Fibroblast of gingiva (primary cell): ENCODE measurements around the gene DDI2.

Experiments used
- DNase-seq: peaks from one replicate; pipeline ENCODE4 v3.0.0-alpha.2; 2011; ENCODE audit warnings: low read depth

The DDI2 gene

DNA sequence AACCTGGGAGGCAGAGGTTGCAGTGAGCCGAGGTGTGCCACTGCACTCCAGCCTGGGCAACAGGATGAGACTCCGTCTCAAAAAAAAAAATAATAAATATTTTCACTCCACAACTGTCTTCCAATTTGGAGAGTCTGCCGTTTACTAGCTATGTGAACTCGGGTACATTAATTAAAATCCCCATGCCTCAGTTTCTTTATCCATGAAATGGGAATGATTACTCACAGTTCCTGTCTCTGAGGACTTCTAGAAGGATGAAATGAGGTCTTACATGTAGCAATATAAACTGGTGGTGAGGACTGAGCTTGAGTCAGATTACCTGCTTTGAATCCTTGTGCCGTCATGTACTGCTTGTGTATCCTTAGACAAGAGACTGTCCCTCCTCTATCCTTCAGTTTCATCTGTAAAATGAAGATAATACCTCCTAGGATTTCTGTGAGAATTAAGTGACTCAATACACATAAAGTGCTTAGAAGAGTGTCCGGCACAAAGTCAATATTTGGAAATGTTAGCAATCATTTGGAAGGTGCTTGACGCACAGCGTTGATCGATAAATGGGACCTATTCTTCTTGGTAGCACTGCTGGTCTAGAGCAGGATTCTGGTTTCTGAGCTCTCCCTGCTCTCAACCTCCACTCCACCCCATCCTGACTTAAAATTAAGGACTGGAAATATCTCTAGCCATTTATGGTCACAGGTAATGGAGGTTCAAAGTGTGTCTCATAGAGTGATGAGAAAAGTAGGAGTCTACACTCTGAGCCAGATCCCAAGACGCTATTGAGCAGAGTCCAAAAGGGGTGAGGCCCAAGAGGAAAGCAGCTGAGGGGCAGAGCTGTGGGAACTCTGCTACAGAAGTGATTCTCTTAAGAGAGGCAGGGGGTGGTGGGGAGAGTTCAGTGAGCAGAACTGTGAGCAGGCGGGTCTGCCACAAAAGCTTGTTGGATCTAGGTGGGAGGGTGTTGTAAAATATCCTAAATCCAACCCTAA is 11.6 kb upstream of the DDI2 start:
- no peak for DNase-seq

DNA sequence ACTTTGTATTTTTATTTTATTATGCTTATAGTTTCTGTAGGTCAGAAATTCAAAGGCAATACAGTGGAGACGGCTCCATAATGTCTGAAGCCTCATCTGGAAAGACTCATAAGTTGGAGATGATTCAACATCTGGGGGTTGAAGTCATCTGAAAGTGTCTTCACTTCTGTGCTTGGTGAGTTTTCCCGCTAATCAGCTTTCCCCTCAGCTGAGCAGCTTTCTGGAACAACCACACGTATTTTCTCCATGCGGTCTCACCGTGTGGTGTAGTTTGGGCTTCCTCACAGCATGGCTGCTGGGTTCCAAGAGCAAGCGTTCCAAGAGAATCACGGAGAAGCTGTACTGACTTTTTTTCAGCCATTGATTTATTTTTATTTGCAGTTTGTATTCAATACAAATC is 7.6 kb upstream of the DDI2 start:
- no peak for DNase-seq

DNA sequence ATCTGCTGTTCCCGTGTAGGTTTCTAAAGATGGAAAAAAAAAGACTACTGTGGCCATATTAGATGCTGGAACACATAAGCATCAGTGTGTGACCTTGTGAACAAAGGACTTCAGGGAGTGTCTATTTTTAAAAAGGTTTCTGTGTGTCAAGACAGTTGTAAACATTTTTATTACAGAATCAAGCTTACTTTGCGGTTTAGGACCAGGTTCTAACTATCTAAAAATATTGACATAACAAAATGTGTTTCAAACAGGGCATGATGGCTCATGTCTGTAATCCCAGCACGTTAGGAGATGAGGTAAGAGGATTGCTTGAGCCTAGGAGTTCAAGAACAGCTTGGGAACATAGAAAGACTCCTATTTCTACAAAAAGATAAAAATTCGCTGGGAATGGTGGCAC is 7.1 kb upstream of the DDI2 start:
- DNase-seq: no peak

DNA sequence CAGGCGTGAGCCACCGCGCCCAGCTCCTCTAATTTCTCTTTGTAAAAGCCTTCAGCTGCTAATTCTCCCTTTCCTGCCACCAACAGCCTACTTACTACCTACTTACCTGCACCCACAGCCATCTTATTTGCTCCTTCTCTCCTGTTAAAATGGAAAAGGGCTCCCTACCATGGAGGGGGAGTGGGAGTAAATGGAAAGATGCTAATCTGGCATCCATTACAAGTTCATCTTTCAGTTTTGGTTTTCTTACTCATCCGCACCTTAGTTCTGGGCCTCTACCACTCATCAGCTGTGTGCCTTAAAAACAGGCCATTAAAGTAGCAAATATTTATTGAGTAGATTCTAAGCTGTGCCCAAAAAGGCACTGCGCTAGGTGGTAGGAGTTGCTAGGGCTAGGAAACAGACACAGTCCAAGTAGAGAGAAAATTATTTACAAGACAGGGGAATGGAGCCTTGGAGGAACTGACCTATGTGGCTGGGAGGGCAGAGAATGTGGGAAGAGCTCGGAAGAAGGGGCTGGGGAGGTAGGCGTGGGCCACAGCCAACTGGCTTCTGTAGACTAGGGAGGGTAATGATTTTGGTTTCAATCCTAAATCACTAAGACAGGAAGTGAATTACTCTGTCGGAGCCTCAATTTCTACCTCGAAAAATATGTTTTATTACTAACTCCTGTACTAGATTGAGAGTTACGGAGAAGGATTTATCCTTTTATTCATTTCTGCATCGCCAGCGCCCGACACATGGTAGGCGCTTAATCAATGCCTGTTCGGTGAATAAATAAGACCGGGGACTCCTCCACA is 685 bp upstream of the DDI2 start:
- no peak for DNase-seq

DNA sequence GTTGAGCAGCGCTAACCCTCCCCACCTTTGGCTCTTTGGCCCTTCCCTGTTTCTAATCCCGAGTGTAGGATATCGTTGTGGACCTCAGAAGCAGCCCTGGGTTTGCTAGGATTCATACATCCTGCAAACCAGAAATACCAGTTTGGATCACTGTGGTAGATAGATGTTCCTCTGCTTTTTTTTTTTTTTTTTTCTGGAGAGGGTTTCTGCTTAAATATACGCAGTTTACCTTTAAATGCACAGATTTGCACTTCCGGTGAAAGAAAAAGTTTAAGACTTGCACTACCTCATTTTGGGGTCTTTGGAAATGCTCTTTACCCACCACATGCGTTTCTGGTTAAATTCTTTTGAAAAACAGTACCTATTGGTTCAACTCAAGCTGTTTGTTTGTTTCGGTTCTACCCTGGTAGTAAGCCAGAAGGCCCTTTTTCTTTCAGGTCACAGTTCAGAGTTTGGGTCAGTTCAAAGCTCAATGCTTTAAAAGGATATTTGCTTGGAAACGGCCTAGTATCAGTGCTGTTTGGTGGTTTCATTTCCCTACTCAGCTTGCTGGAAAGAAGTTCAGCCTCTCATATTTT is 908 bp downstream of the DDI2 start:
- no peak for DNase-seq

DNA sequence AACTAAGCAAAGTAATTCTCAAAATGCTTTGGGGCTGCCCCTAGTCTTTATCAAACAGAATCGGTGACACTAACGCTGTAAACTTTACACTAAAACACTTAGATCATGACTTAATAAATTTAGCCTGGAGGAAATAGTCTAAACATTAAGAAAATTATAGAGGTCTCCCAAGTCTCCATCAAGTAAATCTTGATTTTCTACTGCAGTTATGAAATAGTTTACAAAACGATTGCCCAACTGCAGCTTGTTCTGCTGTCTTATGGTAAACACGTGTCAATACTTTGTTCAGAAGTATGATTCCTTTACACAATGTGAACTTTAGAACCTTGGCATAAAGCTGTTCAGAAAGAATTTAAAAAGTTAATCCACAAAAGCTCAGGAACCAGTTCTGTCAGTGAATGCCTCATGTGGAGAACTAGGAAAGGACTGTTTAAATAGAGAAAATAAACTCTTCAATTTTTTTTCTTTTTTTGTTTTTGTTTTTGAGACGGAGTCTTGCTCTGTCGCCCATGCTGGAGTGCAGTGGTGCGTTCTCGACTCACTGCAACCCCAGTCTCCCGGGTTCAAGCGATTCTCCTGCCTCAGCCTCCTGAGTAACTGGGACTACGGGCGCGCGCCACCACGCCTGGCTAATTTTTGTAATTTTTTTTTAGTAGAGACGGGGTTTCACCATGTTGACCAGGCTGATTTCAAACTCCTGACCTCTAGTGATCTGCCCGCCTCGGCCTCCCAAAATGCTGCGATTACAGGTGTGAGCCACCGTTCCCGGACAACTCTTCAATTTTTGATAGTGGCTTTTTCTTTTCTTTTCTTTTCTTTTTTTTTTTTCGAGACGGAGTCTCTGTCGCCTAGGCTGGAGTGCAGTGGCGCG is 1.6 kb downstream of the DDI2 start:
- peak; percentile 87 for DNase-seq

DNA sequence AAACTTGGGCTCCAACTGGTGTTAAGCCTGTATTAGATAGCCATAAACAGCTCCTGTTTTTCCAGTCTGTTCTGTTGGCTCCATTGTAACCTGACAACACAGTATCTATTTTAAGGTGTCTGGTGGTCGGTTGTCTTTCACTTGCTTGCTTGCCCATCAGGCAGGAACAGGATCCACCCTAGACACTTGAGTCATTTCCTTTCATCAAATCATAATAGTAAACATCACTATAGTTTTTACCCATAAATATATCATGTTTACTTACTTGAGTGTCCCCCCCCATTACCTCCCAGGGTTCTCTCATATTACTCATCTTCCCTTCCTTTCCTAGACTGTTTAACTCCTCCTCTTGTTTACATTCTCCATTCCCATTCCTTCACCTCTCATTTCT is 2.9 kb downstream of the DDI2 start:
- peak; percentile 40 for DNase-seq

DNA sequence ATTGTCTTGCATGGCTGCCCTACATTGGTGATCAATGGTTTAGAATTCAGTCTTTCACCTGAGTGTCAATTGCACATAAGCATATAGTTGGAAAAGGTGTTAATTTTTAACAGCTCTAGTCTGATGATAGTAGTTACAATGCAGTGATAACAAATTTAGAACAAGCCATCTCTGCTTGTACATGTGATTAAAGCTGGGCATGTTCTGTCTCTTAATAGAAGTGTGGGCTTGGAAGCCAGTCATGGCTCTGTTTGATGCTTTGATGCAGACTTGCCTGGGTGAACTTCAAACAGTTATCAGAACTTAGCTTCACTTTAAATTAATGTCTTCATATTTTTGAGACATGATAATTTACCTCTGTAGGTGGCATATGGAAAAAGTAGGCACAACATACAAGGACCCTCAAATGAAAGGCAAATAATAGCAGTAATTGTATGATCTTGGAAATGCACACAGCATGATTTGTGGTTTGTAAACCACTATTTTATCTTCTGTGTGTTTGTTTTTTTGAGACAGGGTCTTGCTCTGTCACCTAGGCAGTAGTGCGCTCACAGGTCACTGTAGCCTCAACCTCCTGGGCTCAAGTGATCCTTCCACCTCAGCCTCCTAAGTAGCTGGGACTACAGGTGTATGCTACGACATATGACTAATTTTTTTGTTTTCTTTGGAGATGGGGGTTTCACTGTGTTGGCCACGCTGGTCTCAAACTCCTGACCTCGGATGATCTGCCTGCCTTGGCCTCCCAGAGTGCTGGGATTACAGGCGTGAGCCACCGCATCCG is 3.8 kb downstream of the DDI2 start:
- DNase-seq: no peak

DNA sequence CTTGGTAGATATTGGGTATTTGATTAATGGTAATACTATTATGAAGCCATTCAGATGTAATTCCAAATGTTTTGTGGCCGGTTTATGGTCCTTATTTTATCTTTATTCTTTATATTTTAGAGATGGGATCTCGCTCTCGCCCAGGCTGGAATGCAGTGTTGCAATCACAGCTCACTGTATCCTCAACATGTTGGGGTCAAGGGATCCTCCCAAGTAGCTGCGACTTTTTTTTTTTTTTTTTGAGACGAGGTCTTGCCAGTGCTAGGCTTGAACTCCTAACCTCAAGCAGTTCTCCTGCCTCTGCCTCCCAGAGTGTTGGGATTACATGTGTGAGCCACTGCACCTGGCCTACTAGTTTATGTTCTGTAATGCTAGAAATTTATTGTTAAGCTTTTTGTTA is 4.7 kb downstream of the DDI2 start:
- no peak for DNase-seq

DNA sequence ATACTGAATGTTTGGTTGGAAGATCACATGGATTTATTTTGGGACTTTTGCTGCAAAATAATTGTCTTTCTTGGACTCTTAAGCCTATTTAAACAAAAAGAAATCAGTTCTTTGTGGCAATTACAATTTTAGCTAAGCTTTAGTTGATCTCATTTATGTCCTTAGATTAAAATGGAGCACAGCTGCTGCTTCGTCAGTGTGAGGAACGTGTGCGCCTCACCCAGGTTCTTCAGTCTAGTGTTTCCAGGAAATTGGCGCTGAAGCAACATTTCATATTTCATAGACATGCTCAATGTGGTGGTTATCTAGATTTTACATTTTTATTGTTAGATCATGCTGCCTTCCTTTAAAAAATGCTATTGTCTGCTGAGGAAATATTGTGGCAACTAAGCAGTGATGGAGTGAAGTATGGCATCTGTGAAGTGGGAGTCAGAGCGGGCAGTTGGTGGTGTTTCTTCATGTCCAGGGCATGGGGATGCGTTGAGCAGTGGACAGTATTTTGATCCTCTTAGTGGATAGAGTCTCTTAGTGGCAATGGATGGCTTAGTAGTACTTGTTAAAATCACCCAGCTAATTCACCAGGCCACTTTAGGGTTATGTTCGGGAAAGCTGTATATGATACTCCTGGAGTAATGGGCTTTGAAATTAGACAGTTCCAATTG is 5.6 kb downstream of the DDI2 start:
- no peak for DNase-seq

DNA sequence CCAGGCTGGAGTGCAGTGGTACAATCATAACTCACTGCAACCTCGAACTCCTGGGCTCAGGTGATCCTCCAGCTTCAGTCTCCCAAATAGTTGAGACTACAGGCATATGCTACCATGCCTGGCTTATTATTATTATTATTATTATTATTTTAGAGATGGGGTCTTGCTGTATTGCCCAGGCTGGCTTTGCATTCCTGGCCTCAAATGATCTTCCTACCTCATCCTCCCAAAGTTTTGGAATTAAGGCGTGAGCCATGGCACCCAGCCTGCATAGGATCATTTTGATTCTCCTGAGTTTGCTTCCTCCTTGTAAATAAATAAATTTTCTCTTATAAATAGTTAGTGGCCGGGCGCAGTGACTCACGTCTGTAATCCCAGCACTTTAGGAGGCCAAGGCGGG is 6.2 kb downstream of the DDI2 start:
- DNase-seq: no peak

DNA sequence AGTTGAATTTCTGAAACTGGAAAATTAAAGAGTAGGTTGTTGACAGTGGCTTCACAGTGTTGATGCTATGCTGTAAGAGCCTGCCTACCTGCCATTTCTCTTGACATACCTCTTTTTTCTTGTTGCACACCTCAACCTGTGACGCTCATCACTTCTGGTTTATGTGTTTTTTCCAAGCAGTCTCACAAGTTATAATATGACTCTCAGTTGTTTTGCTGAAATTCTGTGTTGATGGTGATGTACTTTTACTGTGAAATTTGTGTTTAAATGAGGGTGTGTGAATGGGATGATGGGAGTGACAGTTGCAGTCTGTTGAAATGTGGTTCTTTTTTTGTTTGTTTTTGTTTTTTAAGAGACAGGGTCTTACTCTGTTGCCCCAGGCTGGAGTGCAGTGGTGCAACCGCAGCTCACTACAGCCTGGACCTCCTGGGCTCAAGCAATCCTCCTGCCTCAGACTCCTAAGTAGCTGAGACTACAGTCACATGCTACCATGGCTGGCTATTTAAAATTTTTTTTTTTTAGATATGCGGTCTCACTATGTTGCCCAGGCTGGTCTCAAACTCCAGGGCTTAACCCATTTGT is 7.0 kb downstream of the DDI2 start:
- DNase-seq: no peak

DNA sequence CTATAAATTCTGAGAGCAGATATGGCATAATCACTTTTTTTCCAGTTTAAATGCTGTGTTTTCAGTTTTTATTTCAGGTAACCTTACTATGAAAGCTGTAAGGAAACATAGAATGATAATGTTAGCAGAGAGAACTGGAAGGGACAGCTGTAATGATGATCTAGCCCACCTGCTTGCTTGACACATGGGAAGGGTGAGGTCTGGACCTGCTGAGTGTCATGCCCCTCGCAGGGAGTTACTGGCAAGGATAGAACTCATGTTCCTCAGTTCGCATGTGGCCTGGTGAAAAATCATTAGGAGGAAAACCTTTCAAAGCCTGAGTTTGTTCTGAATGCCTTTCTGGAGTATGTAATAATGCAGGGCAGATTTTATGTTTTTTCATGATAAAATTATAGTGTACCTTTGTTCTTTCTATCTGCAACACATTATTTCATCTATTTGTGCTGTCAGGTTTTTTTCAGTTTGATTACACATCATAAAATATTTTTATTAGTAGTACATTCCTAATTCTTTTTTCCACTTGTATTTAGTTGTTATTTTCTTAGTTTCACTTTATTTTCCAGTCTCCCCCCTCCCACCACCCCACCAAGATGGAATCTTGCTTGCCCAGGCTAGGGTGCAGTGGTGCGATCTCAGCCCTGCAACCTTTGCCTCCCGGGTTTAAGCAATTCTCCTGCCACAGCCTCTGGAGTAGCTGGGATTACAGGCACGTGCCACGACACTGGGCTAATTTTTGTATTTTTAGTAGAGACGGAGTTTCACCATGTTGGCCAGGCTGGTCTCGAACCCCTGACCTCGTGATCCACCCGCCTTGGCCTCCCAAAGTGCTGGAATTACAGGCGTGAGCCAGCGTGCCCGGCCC is 8.0 kb downstream of the DDI2 start:
- no peak for DNase-seq

DNA sequence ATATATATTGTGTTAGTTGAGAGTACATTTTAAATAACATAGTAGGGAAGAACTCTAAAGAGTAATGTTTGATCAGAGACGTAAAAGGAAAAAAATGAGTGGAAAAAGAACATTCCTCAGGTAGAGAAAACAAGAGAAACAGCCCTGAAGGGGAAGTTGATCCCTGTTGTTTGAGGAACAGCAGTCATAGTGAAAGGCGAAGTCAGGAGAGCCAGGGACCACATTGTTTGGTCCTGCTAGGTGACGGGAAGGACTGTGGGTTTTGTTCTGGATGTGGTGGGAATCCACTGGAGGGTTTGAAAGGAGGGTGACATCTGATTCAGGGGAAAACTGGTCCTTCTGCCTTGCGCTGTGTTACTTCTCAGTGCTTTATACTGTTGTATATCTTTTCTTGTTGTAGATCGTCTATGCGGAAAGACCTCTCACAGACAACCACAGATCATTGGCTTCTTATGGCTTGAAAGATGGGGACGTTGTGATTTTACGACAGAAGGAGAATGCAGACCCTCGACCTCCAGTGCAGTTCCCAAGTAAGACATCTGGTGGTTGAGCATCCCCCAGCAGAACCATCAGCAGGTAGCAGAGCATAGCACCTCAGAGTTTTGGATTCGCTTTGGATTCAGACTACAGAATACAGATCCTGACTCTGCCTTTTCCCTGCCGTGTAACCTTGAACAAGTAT is 9.2 kb downstream of the DDI2 start:
- no peak for DNase-seq

DNA sequence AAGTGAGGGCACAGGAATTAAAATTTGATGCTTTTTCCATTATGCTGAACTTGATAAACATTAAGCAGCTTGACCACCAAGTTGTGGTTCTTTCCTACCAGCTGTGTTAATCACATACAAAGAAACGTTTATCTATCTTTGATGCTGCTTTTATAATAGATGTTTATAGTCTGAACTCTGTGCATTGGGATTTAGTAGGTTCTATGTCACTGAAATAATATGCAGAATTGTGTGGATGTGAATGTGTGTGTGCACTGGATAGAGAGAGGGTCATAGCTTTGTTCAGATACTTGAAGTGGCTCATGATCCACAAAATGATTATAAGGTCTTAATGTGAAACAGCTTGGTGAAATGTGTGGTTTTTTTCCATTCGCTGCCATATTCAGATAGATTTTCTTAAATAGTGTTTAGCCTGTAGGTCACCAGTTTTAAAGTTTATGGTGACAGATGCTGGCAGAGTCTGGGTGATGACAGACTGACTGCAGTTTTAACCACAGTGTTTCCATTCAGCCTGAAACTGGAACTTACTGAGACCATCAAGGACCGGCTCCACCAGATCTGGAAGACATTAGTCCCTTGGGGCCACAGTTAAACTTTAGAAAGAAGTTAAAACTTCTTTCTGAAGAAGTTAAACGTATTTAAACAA is 10.2 kb downstream of the DDI2 start:
- DNase-seq: peak; percentile 17

DNA sequence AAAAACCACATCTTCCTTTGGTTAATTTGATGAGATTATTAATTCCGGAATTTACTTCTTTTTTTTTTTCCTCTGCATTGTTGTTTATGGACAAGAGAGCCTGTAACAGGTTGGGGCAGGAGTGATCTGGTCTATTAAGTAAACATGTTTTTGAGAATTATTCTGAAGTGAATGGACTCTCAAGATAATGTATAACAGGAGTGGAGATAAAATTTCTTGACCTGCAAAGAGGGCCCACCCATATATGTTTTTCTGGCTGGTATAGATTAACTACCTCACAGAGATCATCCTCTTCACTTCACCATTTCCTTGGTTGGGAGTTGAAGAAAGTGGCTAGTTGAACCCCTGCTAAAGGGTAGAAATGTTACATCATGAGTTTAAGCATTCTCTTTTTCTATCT is 10.7 kb downstream of the DDI2 start:
- DNase-seq: no peak

DNA sequence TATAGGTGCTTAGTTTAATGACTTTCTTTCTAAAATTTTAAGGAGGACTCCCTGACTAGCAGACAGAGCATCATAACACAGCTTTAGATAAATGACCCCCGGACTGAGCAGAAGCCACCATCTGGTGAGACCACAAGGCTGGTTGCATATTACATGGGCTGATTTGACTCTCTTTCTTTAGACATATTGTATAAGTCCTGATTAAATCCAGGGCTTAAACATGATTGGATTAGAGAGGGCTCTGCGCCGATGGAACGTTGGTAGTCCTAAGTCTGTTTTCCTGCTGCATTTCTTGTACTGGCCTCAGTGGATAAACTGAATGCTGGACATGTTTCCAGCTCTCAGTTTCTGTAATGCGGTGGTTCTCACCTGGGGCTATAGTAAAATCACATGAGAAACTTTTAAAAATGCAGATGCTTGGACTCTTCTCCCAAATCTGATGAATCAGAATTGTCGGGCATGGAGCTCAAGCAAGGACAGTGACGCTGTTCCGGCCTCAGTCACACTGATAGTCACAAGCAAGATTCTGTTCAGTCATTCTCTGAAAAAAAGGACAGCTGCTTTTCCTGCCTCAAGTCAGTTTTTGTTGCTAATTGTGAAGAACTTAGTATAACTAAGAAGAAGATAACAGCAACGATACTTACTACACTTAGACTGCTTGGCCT is 16.6 kb downstream of the DDI2 start:
- DNase-seq: no peak
